Raji (cell line): Measurements from ENCODE around the gene RMND1.

ENCODE experiments used
- POLR2A ChIP-seq: IDR thresholded peaks from 2 replicates; pipeline ENCODE4 v1.6.1; 2011; ENCODE audit warnings: low read depth, low read length, control low read depth; ENCODE audit not compliant: insufficient read depth

RMND1 gene

DNA sequence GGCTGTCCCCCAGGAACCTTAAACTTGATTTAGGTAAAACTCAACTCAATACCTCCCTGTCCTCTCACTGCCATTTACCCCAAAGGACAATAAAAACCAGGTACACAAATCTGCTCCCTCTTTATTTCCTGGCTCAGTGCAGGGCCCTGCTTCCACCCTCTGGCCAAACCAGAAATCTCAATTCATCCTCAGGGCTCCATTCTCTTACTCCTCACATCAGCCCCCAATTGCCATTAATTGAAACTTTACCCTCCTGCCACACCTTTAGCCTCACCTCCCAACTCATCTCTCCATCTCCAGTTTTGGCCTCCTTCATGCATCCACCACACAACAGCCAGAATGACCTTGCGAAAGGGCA is 71.1 kb downstream of the RMND1 start:
- no peak for TF ChIP-seq POLR2A

- TF ChIP-seq POLR2A = no peak
Measured at GRCh38 chr6:151379933-151380847, 71.7 kb downstream of the RMND1 start.

GRCh38 chr6:151377095-151377494 is 74.8 kb downstream of the RMND1 start:
- TF ChIP-seq POLR2A = no peak

- no peak for TF ChIP-seq POLR2A
Measured at GRCh38 chr6:151376440-151376839, 75.5 kb downstream of the RMND1 start.

DNA sequence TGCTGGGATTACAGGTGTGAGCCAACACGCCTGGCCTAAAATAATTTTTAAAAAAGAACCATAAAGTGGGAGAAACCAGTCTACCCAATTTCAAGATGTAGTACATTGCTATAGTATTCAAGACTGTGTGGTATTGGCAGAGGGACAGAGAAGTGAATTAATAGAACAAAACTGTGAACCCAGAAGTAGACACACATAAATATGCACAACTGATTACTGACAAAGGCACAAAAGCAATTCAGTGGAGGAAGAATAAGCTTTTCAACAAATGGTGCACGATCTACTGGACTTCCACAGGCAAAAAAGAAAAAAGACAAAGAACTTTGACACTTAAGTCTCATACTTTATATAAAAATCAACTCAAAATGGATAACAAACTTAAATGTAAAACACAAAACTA is 76.1 kb downstream of the RMND1 start:
- TF ChIP-seq POLR2A = no peak

GRCh38 chr6:151374036-151374683 is 77.8 kb downstream of the RMND1 start:
- TF ChIP-seq POLR2A = no peak

DNA sequence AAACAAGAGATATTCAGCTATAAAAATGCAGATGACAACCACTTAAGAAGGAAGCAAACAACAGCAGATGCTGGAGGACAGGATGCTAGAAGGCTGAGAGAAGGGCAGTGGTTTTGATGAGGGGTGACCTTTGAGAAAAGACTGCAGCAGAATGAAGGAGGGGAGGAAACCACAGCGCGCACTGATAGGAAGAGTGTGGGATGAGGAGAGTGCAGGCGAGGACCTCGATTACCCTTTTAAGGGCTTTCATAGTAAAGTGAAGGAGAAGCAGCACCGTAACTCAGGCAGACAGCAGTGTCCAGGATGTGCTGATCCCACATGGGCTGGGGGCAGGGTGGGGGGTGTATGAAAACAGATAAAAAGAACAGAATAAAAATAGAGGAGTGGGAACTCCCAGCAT is 79.8 kb downstream of the RMND1 start:
- no peak for TF ChIP-seq POLR2A

DNA sequence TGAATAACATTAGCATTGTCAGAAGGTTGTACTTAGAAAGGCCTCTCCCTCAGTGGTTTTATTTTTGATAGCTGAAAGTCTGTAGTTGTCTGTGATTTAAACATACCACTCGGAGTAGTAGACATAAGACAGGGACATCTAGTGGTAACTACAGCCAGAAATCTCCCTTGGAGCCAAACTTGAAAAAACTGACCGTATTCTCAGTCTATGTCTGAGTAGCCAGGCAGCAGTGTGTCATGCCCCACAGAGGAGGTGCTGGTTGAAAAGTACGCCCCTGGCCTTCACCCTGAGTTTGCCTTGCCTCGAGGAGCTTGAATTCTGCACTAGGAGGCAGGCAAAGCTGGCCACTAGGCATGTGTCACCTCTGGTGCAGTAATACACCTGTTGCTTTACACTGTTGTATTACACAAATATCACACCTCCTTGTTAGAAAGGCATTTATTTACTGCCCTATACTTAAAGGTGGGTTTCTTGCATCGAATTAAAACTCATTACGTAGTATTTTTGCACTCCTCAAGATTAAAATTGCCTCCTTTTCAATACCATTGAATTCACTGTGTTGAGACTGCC is 81.3 kb downstream of the RMND1 start:
- TF ChIP-seq POLR2A = no peak

GRCh38 chr6:151365233-151365632 is 86.7 kb downstream of the RMND1 start:
- TF ChIP-seq POLR2A = no peak

DNA sequence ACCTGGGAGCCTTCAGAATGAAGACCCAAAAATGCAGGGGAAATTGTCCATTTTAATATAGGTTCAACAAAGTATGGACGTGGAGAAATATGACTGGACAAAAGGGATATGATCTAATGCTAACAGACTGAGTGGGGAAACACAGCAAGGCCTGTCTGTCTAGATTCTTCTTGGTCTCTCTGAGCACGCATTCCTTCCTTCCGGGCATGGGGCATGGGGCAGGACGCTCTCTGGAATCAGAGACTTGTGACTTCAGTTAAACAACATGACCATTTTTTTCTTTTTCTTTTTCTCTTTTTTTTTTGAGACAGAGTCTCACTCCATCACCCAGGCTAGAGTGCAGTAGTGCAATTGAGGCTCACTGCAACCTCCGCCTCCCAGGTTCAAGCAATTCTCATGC is 92.4 kb downstream of the RMND1 start:
- no peak for TF ChIP-seq POLR2A

GRCh38 chr6:151358475-151358874 is 93.5 kb downstream of the RMND1 start:
- no peak for TF ChIP-seq POLR2A

GRCh38 chr6:151357758-151358436 is 94.0 kb downstream of the RMND1 start:
- TF ChIP-seq POLR2A = no peak
